ENCODE measurements around the gene ADGRB2. TPM values are rescaled to one million over a fixed set of nuclear protein-coding genes. Genes with fewer than 3 reads are reported as not detected.

The ADGRB2 gene
- total RNA-seq, 4 donors from 2014 or later: 1.6 to 10.5 (median 4.1) TPM

GRCh38 chr1:31725134-31725533, 39.0 kb downstream of the ADGRB2 start:
- Histone ChIP-seq H3K27me3 (peaks cover 0 to 3% of the 10 kb centered on the region in 2 donors), H3K4me1 (no peaks in the 10 kb centered on the region), H3K9me3 (no peaks in the 10 kb centered on the region), H3K4me3 (no peak overlapping the region), H3K27ac (no peak overlapping the region), H3K36me3 (no peaks in the 10 kb centered on the region)
- TF ChIP-seq POLR2A (IDR thresholded peaks at IDR 0.05) (no peak), EP300 (IDR thresholded peaks at IDR 0.05) (no peak), CTCF (IDR thresholded peaks at IDR 0.05) (no peak)
- 79 to 86% methylated on average over 9 to 10 of the region's 10 CpGs for WGBS, 2 donors
- DNase-seq (ENCODE audit: low spot score in 2 of 2): no peak

GRCh38 chr1:31723828-31724359, 40.2 kb downstream of the ADGRB2 start:
- Histone ChIP-seq H3K4me1 (no peaks in the 10 kb centered on the region), H3K9me3 (no peaks in the 10 kb centered on the region), H3K36me3 (no peaks in the 10 kb centered on the region), H3K4me3 (no peak overlapping the region), H3K27ac (no peak overlapping the region), H3K27me3 (peaks cover 0 to 3% of the 10 kb centered on the region in 2 donors)
- WGBS, 2 donors: 48 to 52% methylated on average over 5 of the region's 5 CpGs
- DNase-seq (ENCODE audit: low spot score in 2 of 2): peak; percentile 38 to 62
- no peak for TF ChIP-seq POLR2A (IDR thresholded peaks at IDR 0.05)
- no peak for TF ChIP-seq EP300 (IDR thresholded peaks at IDR 0.05)
- TF ChIP-seq CTCF (IDR thresholded peaks at IDR 0.05): no peak

- TF ChIP-seq CTCF (IDR thresholded peaks at IDR 0.05): no peak
- no peak for TF ChIP-seq POLR2A (IDR thresholded peaks at IDR 0.05)
- TF ChIP-seq EP300 (IDR thresholded peaks at IDR 0.05): no peak
Measured at GRCh38 chr1:31718327-31718897, 45.7 kb downstream of the ADGRB2 start.

GRCh38 chr1:31717341-31717740, 46.8 kb downstream of the ADGRB2 start:
- H3K9me3 ChIP-seq: no peaks in the 10 kb centered on the region
- DNase-seq (ENCODE audit: low spot score in 2 of 2): no peak
- TF ChIP-seq EP300 (IDR thresholded peaks at IDR 0.05) (no peak), POLR2A (IDR thresholded peaks at IDR 0.05) (no peak), CTCF (IDR thresholded peaks at IDR 0.05) (no peak)
- H3K27me3 ChIP-seq: peaks cover 0 to 3% of the 10 kb centered on the region in 2 donors
- no peak overlapping the region for H3K27ac ChIP-seq
- WGBS, 2 donors: 82% methylated on average over 6 of the region's 6 CpGs
- H3K4me3 ChIP-seq: no peak overlapping the region
- no peaks in the 10 kb centered on the region for H3K36me3 ChIP-seq
- peaks cover 0 to 45% (median 29%) of the 10 kb centered on the region in 4 donors for H3K4me1 ChIP-seq

More at GRCh38 chr1:31718327-31718897, 45.7 kb downstream of the ADGRB2 start:
- Histone ChIP-seq H3K27me3 (peaks cover 0 to 3% of the 10 kb centered on the region in 2 donors), H3K36me3 (no peaks in the 10 kb centered on the region), H3K9me3 (no peaks in the 10 kb centered on the region), H3K27ac (no peak overlapping the region), H3K4me3 (no peak overlapping the region), H3K4me1 (peaks cover 0 to 35% (median 23%) of the 10 kb centered on the region in 4 donors)
- DNase-seq (ENCODE audit: low spot score in 2 of 2): no peak
- WGBS, 2 donors: 60 to 82% methylated on average over 3 to 4 of the region's 4 CpGs

GRCh38 chr1:31715873-31716220, 48.3 kb downstream of the ADGRB2 start:
- Histone ChIP-seq H3K36me3 (no peaks in the 10 kb centered on the region), H3K27ac (peak overlapping the region; percentile 79 to 97 (median 91)), H3K4me1 (peaks cover 0 to 51% (median 32%) of the 10 kb centered on the region in 4 donors), H3K27me3 (no peaks in the 10 kb centered on the region), H3K4me3 (peak overlapping the region; percentile 39 to 56 (median 47)), H3K9me3 (no peaks in the 10 kb centered on the region)
- TF ChIP-seq CTCF (IDR thresholded peaks at IDR 0.05): peak in 2 of 5 experiments; percentile 22 to 23
- no peak for TF ChIP-seq POLR2A (IDR thresholded peaks at IDR 0.05)
- no peak for DNase-seq (ENCODE audit: low spot score in 2 of 2)
- WGBS, 2 donors: 3 to 10% methylated on average over 7 of the region's 7 CpGs
